H1 (cell line): Measurements from ENCODE around the gene RBMX.
A peak's percentile ranks its signal among the peaks of the same experiment; 100 is the strongest.

Experiments
- CHD2 ChIP-seq: IDR thresholded peaks from 2 replicates; pipeline ENCODE4 v1.6.1; 2012; ENCODE audit warnings: low read length, improper control_type of control experiment
- EZH2 ChIP-seq: fragments of 200-600 bp; sonication (generic); IDR thresholded peaks from 2 replicates; pipeline ENCODE4 v1.7.1; 2012; ENCODE audit warnings: low read depth, mild to moderate bottlenecking, moderate library complexity, low read length, inconsistent platforms; ENCODE audit not compliant: severe bottlenecking
- TF ChIP-seq, protein P1 (sequence below), 3 experiments: IDR thresholded peaks; 1 replicate in 2 of 3; 2 replicates in 1 of 3; pipeline versions ENCODE4 v1.5.1 to v1.6.1; 2011; ENCODE audit warnings: low read length in 3 of 3, mild to moderate bottlenecking in 3 of 3, inconsistent platforms in 2 of 3, low read depth in 1 of 3, moderate library complexity in 1 of 3; ENCODE audit not compliant: insufficient read depth in 1 of 3; ENCODE audit errors: control extremely low read depth in 1 of 3

DNA sequence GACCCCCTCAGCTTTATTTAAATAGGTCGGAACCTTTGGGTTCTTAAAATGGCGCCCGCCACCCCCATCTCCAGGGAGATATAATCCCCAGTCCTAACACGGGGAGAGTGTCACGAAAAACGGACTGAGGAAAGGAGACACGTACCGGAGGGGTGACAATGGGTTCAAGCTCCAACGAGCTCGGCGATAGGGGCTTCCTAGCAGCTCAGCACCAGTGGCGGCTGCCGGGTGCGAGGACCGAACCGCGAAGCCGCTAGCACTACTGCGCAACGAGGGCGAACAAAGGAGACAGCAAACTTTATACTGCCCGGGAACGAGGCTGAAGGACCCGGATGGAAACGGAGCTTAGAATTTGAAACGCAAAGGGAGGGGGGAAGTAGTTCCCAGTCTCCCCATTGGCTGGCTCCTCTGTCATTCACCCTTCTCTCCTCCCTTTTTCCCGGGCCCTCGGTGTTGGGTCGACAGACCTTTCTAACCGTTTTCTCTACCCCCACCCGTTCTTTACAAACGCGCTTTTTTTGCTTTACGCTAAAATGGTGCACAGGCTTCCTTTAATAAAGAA is at the start of gene RBMX:
- TF ChIP-seq EZH2 (no peak), CHD2 (peak; percentile 76)
- TF ChIP-seq, protein P1, sequence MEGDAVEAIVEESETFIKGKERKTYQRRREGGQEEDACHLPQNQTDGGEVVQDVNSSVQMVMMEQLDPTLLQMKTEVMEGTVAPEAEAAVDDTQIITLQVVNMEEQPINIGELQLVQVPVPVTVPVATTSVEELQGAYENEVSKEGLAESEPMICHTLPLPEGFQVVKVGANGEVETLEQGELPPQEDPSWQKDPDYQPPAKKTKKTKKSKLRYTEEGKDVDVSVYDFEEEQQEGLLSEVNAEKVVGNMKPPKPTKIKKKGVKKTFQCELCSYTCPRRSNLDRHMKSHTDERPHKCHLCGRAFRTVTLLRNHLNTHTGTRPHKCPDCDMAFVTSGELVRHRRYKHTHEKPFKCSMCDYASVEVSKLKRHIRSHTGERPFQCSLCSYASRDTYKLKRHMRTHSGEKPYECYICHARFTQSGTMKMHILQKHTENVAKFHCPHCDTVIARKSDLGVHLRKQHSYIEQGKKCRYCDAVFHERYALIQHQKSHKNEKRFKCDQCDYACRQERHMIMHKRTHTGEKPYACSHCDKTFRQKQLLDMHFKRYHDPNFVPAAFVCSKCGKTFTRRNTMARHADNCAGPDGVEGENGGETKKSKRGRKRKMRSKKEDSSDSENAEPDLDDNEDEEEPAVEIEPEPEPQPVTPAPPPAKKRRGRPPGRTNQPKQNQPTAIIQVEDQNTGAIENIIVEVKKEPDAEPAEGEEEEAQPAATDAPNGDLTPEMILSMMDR (IDR thresholded peaks at IDR 0.05; ENCODE audit: control extremely low read depth in 1 of 3, insufficient read depth in 1 of 3, low read depth in 1 of 3, low read length in 3 of 3): no peak
